ENCODE measurements around the gene GTSE1.

Gene GTSE1

GRCh38 chr22:46294784-46295183 lies 1.9 kb upstream of the GTSE1 start:
- no peak overlapping the region for H3K4me3 ChIP-seq (ENCODE audit: low read depth, low read length)
- in situ Hi-C loops (cut with HindIII; ENCODE audit: low sequenced_read_pairs) = no loop called here
- DNase-seq (ENCODE audit: low read depth) = no peak
- TF ChIP-seq CTCF (IDR thresholded peaks at IDR 0.05; ENCODE audit: low read depth, low read length, missing control alignments) = no peak

- in situ Hi-C loops (cut with HindIII; ENCODE audit: low sequenced_read_pairs) = no loop called here
- peak overlapping the region; percentile 74 for H3K4me3 ChIP-seq (ENCODE audit: low read depth, low read length)
- TF ChIP-seq CTCF (IDR thresholded peaks at IDR 0.05; ENCODE audit: low read depth, low read length, missing control alignments) = no peak
- DNase-seq (ENCODE audit: low read depth) = no peak
Observed at GRCh38 chr22:46295277-46295971, 1.2 kb upstream of the GTSE1 start.

GRCh38 chr22:46297151-46297812 lies 612 bp downstream of the GTSE1 start:
- H3K4me3 ChIP-seq (ENCODE audit: low read depth, low read length) = peak overlapping the region; percentile 74
- DNase-seq (ENCODE audit: low read depth) = no peak
- TF ChIP-seq CTCF (IDR thresholded peaks at IDR 0.05; ENCODE audit: low read depth, low read length, missing control alignments) = no peak
- in situ Hi-C loops (cut with HindIII; ENCODE audit: low sequenced_read_pairs) = no loop called here

- H3K4me3 ChIP-seq (ENCODE audit: low read depth, low read length) = no peak overlapping the region
- in situ Hi-C loops (cut with HindIII; ENCODE audit: low sequenced_read_pairs) = no loop called here
- DNase-seq (ENCODE audit: low read depth) = no peak
- TF ChIP-seq CTCF (IDR thresholded peaks at IDR 0.05; ENCODE audit: low read depth, low read length, missing control alignments) = no peak
Observed at GRCh38 chr22:46299101-46299500, 2.4 kb downstream of the GTSE1 start.

- no peak for DNase-seq (ENCODE audit: low read depth)
- in situ Hi-C loops (cut with HindIII; ENCODE audit: low sequenced_read_pairs) = loop anchor here (25.0 kb wide), 1 partner anchor 288 kb away; no protein-coding TSS in a partner anchor
- no peak overlapping the region for H3K4me3 ChIP-seq (ENCODE audit: low read depth, low read length)
- TF ChIP-seq CTCF (IDR thresholded peaks at IDR 0.05; ENCODE audit: low read depth, low read length, missing control alignments) = no peak
Observed at GRCh38 chr22:46300491-46300890, 3.8 kb downstream of the GTSE1 start.

GRCh38 chr22:46303347-46303965 lies 6.8 kb downstream of the GTSE1 start:
- DNase-seq (ENCODE audit: low read depth) = no peak
- TF ChIP-seq CTCF (IDR thresholded peaks at IDR 0.05; ENCODE audit: low read depth, low read length, missing control alignments) = no peak

More at GRCh38 chr22:46303347-46303965, 6.8 kb downstream of the GTSE1 start:
- H3K4me3 ChIP-seq (ENCODE audit: low read depth, low read length) = no peak overlapping the region
- in situ Hi-C loops (cut with HindIII; ENCODE audit: low sequenced_read_pairs) = loop anchor here (25.0 kb wide), 1 partner anchor 291 kb away; no protein-coding TSS in a partner anchor
